Renal cortex interstitium (tissue), 11 donors: ENCODE data around the gene PHLPP1. TPM values are rescaled to one million over a fixed set of nuclear protein-coding genes. Genes with fewer than 3 reads are reported as not detected.

Experiments
- DNase-seq, 11 donors: peaks; one replicate each; pipeline ENCODE4 v3.0.0-alpha.2; 2013; ENCODE audit warnings: low read depth in 9 of 11, low spot score in 4 of 11; ENCODE audit errors: extremely low read depth in 1 of 11
- polyA plus RNA-seq, 3 donors: library from polyadenylated mRNA; unstranded; fragments of 120-200 nt; gene quantifications; one replicate each; pipeline ENCODE4 v1.2.1, GENCODE V29; 2013; ENCODE audit not compliant: insufficient read length in 3 of 3

PHLPP1 gene
- polyA plus RNA-seq, 3 donors, result 17.3 to 20.3 (median 18.8) TPM

GRCh38 chr18:62828091-62828640 is 112.8 kb downstream of the PHLPP1 start:
- DNase-seq, result no peak

- no peak for DNase-seq
These were observed 113.5 kb downstream of the PHLPP1 start for GRCh38 chr18:62828852-62829251.

GRCh38 chr18:62829936-62830335 is 114.6 kb downstream of the PHLPP1 start:
- no peak for DNase-seq

GRCh38 chr18:62832282-62832681 is 116.9 kb downstream of the PHLPP1 start:
- no peak for DNase-seq

GRCh38 chr18:62833494-62833893 is 118.2 kb downstream of the PHLPP1 start:
- no peak for DNase-seq

- DNase-seq, result no peak
These were observed 119.4 kb downstream of the PHLPP1 start for GRCh38 chr18:62834715-62835114.

- no peak for DNase-seq
These were observed 121.7 kb downstream of the PHLPP1 start for GRCh38 chr18:62837011-62837410.

GRCh38 chr18:62838475-62839098 is 123.2 kb downstream of the PHLPP1 start:
- no peak for DNase-seq

GRCh38 chr18:62839874-62840713 is 124.8 kb downstream of the PHLPP1 start:
- no peak for DNase-seq

- no peak for DNase-seq
These were observed 126.1 kb downstream of the PHLPP1 start for GRCh38 chr18:62841405-62841804.

GRCh38 chr18:62842898-62843297 is 127.6 kb downstream of the PHLPP1 start:
- DNase-seq, result no peak

- no peak for DNase-seq
These were observed 129.7 kb downstream of the PHLPP1 start for GRCh38 chr18:62844850-62845643.

- no peak for DNase-seq
These were observed 131.0 kb downstream of the PHLPP1 start for GRCh38 chr18:62846313-62846712.

GRCh38 chr18:62847081-62847480 is 131.7 kb downstream of the PHLPP1 start:
- no peak for DNase-seq

GRCh38 chr18:62848946-62849345 is 133.6 kb downstream of the PHLPP1 start:
- DNase-seq, result no peak

- no peak for DNase-seq
These were observed 135.4 kb downstream of the PHLPP1 start for GRCh38 chr18:62850619-62851306.

- DNase-seq, result no peak
These were observed 137.5 kb downstream of the PHLPP1 start for GRCh38 chr18:62852851-62853250.

- DNase-seq, result no peak
These were observed 141.0 kb downstream of the PHLPP1 start for GRCh38 chr18:62856294-62856693.
